Measurements from ENCODE around the gene MAP6.
A peak's percentile ranks its signal among the peaks of the same experiment; 100 is the strongest.

MAP6 gene

DNA sequence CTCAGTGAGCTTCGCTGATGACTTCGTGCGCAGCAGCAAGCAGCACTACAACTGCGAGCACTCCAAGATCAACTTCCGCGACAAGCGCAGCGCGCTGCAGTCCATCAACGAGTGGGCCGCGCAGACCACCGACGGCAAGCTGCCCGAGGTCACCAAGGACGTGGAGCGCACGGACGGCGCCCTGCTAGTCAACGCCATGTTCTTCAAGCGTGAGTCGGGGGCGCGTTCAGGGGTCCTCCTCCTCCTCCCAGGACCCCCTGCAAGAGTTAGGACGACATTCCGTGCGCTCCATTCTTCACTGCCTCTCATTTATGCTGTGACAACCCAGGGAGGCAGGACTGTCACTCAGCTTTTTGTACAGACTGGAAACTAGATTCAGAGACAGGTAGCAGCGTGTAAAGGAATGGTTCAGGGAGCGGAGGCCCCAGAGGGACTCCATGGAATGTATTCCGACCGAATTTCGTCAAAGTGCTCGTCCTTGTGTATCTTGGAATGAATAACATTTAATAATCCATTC is 102.0 kb downstream of the MAP6 start:
- no peak for DNase-seq (ENCODE audit: low spot score)

DNA sequence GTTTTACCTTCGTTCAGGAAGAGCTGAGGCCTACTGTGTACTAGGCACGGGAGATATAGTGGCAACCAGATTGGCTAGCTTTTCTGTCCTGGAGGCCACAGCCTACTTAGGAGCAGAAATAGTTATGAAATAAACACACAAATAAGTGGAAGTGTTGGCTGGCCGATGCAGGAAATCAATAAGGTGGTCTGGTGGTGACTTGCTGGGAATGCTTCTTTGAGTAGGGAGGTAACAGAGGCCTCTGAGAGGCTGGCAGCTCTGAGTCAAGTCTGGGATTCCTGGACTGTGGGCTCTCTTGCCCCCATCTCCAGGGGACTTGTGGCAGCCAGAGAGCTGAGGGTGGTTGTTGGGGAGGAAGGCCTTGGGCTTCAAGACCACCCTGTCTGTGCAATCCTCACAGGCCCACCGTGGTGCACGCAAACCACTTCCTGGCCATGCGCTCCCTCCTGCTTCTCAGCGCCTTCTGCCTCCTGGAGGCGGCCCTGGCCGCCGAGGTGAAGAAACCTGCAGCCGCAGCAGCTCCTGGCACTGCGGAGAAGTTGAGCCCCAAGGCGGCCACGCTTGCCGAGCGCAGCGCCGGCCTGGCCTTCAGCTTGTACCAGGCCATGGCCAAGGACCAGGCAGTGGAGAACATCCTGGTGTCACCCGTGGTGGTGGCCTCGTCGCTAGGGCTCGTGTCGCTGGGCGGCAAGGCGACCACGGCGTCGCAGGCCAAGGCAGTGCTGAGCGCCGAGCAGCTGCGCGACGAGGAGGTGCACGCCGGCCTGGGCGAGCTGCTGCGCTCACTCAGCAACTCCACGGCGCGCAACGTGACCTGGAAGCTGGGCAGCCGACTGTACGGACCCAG is 102.7 kb downstream of the MAP6 start:
- DNase-seq (ENCODE audit: low spot score): no peak

DNA sequence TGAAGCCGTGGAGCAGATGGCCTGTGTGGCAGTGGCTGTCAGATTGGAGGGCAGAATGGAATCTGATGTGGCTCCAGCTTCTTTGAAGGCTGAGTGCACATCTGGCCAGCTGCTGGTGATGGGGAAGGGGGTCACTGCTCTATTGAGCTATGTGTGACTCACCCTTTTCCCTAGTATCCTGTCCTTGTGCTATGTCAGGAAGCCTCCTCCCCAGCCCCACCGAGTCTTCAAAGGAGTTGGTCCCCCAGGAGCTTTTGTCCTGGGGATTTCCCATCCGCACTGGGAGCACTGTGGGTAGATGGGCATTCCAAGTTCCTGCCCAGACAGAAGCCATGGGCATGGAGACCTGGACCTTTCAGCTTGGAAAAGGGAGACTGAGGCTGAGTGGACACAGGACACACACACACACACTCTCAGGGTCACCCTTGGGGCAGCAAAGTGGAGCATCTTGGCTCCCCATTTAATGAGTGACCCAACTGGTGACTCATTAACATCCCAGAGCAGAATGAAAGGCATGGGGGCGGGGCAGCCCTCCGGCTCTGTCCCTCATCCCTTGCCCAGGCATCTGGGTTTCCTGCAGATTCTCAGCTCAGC is 103.5 kb downstream of the MAP6 start:
- no peak for DNase-seq (ENCODE audit: low spot score)

DNA sequence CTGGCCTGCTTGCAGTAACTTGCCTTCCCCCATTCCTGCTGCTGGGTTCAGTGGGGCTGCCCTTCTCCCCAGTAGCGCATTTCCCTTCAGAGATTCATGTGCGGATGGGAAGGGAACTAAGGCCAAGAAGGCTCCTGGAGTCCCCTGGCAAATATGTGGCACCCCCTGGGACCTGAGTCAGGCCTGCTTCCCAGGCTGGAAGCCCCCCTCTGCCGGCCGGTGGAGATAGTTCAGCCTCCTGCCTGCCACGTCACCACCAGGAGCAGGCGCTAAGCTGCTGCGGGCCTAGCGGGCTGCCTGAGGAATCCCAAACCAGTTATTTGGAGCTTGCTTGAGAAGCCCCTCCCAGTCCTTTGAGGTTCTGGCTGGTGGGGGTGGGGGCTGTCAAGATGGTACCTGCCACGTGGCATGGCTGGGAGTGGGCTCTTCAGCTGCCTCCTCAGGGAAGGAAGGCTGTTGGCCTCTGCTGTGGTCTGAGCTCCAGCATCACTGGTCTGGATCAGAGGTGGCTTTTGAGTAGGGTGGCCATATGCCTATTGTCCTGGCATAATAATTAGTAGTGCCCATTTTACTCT is 104.8 kb downstream of the MAP6 start:
- DNase-seq (ENCODE audit: low spot score): no peak

DNA sequence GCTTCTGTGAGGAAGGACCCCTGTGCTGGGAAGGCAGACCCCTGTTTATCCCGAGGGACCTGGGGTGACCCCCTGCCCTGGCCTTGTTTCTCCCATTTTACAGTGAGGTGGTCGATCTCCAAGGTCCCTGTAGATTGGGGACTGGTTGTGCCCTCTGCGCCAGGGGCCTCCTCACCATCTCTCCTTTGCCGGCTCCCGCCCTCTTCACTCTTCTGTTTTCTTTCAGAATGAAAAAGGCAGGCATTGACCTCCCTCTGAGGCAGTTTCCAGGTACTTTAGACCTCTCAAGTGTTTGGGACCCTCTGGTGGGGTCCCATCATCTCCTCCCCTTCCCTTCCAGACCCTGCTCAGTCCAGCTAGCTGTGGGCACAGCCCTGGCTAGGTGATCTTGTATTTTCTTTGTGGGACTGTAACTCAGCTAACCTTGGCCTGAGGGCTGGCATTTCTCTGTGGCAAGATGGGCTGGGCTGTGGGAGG is 105.3 kb downstream of the MAP6 start:
- DNase-seq (ENCODE audit: low spot score): no peak

DNA sequence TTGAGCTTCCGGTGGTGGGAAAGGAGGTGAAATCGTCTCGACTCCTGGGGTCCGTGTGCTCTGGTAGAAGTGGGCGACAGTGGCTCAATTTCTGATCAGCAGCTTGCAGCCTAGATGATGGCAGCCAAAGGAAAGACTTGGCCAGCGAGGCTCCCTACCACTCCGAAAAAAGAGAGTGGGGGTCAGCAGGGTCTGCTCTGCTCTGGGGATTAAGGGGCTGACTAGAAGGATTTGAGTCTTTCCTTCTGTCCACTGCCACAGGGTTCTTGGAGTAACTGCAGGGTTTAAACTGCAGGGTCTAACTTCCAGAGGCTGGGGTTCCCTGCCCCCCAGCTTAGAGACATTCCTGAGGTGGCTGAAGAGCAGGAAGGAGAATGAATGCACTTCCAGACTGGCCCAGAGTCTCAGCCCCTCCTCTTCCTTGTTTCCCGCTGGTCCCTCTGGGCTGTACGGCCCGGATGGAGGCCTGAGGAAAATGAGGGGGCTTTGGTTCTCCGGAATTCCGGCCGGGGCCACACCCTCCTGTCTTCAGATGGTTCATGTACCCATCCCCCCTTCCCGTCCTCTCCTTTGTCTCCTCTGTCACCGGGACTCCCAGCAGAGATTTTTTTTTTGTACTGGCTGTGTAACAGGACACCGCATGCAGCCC is 105.9 kb downstream of the MAP6 start:
- no peak for DNase-seq (ENCODE audit: low spot score)

DNA sequence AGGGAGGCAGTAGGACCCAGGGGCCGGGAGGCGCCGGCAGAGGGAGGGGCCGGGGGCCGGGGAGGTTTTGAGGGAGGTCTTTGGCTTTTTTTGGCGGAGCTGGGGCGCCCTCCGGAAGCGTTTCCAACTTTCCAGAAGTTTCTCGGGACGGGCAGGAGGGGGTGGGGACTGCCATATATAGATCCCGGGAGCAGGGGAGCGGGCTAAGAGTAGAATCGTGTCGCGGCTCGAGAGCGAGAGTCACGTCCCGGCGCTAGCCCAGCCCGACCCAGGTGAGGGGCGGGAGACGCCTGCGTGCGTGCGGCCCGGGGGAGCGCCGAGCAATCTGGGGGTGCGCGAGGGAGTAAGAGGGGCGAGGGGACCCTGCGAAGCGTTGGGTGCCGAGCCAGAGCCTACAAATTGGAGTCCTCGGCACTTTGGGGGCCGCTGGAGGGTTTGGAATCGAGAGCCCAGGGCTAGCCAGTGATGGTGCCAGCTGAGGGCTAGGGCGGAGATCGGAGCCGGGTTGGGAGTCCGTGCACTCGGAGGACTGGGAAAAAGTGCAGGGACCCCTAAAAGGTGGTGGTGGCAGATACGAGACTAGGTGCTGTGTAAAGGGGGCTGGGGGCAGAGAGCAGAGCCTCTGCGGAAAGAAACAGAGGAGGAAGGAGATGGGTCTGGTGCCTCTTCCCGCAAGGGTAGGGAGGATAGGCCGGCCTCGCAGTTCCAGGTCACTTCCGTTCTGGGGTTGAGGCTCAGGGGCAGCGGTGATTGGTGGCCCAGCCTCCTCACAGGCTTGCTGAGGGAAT is 106.6 kb downstream of the MAP6 start, which contains the start of gene SERPINH1:
TSS of gene SERPINH1 (plus strand) at position 206 of the 788 bp plus-strand sequence. CDS start 4,097 bp downstream, outside the sequence.
- no peak for DNase-seq (ENCODE audit: low spot score)

DNA sequence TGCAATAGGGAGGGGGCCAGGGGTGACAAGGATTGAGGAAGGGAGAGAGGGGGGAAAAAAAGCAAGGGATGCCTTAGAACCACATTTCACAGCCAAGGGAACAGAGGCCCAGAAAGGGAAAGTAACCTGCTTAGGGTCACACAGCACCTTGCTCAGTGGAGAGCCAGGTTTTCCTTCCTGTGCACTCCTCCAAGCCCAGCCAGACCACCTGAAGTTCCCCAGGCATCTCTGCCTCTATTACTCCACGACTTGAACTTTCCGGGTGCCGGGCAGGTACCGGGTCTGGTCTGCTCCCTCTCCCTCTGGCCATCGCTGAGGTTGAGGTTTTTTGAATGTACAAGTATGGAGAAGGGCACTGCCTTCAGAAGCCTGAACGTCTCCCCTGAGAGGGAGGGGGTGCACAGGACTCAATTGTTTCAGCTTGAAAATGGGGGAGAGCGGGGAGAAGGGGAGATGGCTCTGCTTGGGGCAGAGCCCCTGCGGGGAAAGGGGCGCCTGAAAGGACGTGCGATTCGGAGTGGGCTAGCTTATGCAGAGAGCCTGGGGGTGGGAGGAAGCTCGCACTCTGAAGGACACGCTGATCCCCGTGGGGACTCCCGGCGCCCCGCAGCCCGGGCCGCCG is 107.3 kb downstream of the MAP6 start:
- no peak for DNase-seq (ENCODE audit: low spot score)

DNA sequence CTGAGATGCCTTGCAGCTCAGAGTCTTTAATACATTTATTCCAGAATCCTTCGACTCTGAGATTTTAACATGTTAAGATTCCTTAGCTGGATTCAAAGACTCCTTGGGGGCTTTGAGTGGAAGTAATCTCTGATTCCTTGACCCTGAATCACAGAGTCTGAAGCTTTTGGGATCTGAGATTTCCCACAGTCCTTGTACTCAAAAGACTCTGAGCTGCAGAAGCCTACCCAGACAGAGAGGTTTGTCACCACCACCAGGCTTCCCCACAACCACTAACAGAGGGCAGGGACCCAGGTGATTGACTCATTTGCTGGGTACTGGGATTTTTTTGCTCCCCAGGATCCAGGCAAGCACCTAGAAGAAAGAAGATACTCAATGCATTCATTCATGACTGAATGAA is 108.2 kb downstream of the MAP6 start:
- DNase-seq (ENCODE audit: low spot score): no peak

DNA sequence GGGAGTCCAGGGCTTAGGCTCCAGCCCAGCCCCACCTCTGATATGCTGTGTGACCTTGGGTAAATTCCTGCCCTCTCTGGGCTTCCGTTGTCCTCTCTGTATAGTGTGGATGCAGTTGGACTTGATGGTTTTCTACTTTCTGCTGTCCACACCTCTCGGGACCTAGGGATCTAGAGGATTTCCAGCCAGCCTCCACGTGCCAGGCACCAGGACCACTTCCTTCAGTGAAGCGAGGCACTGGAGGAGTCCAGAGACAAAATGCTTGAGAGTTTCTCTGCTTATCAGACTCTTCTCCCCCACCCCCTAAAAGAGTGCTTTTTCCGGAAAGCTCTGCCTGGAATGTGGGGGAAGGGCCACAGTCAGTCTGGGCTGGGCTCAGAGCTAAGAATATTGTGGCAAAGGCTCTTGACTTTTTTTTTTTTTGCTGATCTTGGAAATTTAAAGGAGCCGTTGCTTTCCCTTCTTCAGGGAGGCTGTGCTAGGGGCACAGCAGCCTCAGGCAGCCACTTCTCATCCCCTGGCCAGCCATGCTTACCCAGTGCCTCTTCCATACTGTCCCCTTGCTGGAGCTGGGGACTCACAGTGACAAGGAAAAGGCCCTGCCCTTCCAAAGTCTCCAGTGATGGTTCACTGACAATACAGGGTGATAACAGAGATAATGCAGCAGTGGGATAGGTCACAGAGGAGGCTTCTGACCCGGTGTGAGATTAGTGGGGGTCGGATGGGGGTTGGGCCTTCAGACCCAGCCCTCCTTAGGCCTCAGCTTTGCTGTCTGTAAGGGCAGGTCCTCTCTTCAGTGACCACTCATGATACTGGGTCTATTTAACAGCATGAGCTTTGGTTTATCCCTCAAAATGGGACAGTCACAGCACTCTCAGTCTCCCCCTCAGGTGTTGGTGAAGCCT is 109.6 kb downstream of the MAP6 start:
- DNase-seq (ENCODE audit: low spot score): no peak

DNA sequence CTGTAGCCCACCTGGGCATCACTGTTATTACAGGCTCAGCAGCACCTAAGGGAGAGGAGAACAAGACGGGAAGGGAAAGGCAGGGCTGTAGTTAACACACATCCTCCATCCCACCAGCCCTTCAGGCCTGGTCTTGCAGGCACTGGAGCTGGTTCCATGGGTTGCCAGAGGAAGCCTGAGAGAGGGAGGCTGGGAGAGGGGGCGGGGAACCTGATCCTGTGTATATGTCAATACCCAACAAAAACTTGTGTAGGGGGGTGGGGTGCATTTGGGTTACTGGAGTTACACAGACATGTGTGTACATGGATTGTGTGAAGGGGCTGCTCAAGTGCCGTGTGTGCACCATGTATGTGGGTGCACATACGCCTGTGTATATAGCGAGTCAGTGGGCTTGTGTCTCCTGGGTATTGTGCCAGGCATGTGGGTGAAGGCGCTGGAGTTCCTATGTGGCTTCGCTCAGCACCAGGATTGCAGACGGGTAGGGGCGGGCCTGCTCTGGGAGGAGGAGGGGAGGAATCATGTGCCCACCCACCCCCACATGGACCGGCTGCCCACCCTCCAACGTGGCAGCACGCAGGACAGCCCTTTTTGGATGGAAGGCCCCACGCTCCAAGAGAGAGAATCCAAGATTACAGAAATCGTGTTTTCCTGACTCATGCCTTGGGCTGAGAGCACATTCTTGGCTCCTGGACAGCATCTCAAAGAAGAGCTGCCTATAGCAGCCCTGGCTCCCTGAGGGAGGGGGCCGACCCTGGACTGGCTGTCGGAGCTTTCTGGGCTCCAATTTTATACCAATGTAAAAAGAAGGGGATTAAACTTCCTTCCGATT is 111.0 kb downstream of the MAP6 start:
- DNase-seq (ENCODE audit: low spot score): no peak

DNA sequence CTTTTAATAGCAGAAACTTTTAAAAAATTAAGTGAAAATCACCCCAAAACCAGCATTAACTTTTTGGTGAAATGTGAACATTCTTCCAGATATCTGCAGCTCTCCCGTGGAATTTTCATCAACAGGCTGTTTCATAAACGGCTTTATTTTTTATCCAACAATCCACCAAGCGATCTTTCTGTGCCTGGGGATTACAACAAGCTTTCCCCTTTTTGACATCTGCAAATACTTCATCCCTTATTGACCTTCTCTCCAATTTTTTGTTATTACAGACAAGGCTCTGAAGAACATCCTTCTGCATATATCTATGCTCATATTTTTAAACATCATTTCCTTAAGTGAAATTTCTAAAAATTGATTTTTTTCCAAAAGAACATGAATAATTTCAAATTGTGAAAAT is 112.6 kb downstream of the MAP6 start:
- DNase-seq (ENCODE audit: low spot score): no peak

DNA sequence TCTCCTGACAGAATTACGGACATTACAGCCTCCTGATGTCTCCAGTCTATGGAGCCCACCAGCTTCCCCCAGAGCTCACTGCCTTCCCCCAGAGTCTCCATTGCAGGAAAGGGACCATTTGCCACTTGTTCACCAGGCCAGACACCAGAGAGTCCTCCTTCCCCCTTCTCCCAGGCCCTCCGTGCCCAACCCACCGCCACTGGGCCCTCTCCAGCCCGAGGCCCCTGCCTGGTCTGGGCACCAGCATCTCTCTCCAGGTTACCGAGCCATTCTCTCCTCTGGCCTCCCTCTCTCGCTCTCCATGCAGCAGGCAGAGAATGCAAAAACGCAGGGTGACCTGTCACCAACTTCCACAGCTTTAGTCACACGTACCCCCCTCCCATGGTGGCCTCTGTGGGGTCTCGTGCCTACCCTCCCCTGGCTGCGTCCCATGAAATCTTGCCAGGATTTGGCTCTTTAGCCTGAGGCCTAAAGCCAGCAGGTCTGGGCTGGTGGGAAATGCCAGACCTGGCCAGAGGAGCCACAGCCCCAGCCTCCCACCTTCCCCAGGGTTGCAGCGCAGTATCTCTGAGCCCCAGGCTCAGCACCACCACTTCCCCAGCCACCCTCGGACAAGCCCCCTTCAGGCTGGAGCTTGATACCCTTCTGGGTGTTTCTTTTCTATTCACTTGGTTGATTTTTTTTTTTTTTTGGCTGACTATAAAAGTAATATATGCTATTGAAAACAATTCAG is 113.6 kb downstream of the MAP6 start:
- DNase-seq (ENCODE audit: low spot score): no peak

DNA sequence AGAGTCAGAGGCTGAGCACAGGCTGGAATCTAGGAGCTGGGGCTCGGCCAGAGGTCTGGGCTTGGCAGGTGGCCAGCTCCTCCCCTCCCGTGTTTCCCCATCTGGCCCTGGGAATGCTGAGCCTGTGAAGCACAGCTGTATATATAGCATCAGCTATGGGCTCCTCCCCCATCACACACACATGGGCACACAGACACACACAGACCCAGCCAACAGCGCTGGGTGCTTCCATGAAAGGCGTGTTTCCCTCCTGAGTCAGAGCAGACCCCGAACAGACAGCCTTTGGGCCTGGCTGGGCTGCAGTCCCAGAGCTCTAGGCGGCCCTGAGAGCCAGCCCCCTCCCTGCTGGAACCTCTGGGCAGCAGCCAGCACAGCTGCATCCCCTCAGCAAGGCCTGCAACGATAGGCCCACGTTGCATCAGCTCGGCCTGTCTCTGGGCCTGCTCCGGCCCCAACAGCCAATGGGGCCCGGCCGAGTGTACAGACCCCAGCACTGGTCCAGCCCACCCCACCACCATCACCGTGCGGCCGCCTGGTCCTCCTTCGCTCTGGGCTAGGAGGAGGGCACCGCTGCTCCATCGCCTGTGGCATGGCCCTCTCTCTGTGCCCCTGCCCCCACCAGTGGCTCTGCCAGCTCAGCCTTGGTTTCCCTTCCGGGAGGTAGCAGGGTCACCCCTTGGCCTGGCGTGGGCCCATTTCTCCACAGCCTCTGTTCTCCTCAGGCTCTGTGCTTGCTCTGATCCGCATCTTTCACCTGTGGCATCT is 114.4 kb downstream of the MAP6 start:
- peak; percentile 50 for DNase-seq (ENCODE audit: low spot score)

DNA sequence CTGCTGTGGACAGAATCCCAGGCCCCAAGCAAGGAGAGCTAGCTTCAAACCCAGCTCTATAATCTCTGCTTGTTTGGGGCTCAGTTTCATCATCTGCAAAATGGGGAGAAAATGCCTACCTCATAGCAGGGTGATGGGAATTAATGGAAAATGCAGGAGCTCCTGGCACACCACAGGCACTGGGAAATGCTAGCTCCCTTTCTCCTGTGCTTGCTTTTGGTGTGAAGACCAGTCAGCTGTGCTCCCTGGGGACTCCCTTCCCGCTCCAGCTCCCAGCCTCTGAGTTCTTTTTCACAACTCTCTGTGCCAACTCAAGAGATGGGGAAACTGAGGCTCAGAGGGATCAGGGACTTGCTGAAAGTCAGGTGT is 115.0 kb downstream of the MAP6 start:
- DNase-seq (ENCODE audit: low spot score): no peak

DNA sequence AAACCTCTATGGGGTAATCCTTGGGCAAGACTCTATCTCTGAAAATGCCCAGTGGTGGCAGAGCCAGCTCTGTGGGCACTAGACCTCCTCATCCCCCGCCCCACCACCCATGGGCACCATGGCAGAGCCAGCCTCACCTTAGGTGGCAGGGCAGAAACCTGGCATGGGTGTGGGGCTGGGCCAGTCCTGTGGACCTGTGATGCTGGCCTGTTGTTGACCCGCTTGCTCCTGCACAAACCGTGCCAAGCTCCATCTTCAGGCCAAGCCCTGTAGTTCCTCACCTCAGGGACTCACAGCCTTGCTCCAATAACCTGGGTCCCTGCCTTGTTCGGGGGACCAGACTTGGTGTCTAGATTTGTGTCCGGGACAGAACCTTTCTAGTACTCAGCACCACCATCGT is 115.7 kb downstream of the MAP6 start:
- no peak for DNase-seq (ENCODE audit: low spot score)

DNA sequence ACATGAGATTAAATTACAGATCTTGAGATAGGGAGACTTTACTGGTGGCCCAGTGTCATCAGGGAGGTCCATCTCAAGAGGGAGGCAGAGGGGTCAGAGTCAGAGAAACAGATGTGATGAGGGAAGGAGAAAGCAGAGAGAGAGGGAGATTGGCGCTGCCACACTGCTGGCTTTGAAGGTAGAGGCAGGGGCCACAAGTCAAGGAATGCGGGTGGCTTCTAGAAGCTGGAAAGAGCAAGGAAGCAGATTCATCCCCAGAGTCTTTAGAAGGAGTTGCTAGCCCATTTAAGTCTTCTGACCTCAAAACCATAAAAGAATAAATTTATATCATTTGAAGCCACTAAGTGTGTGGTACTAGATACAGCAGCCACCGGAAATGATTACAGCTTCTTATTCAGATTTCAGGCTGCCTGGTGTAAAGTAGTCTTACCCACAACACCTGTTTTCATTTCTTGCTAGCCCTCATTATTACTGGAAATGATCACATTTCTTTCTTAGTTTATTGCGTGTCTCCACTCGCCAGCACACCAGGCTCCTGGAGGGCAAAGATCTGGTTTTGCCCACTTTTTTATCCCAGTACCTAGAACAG is 119.4 kb downstream of the MAP6 start:
- no peak for DNase-seq (ENCODE audit: low spot score)
